ENCODE measurements around the gene SIL1.
A peak's percentile ranks its signal among the peaks of the same experiment; 100 is the strongest.
"Not testable (repeated sequence)": the region's sequence is repeated elsewhere in the genome, so short reads cannot be mapped to it uniquely, and the experiment has no call there.

The SIL1 gene

GRCh38 chr5:139205124-139205523, 7.0 kb upstream of the SIL1 start:
- DNase-seq: no peak
- intact Hi-C loops (cut with DNase I): no loop called here

- DNase-seq: peak in 1 of 10 donors; percentile 44
- intact Hi-C loops (cut with DNase I): no loop called here
These were observed 6.0 kb upstream of the SIL1 start for GRCh38 chr5:139204196-139204595.

- DNase-seq: no peak
- intact Hi-C loops (cut with DNase I): loop anchor here (5.0 to 10.0 kb wide), 2 partner anchors 65 to 327 kb away; no protein-coding TSS in a partner anchor
These were observed 1.2 kb upstream of the SIL1 start for GRCh38 chr5:139199321-139199720.

GRCh38 chr5:139196296-139196956, 1.7 kb downstream of the SIL1 start:
- intact Hi-C loops (cut with DNase I): loop anchor here (5.0 to 10.0 kb wide), 2 partner anchors 62 to 324 kb away; no protein-coding TSS in a partner anchor
- no peak for DNase-seq

- DNase-seq: no peak
- intact Hi-C loops (cut with DNase I): loop anchor here (10.0 kb wide), 1 partner anchor 60 kb away; no protein-coding TSS in a partner anchor
These were observed 3.7 kb downstream of the SIL1 start for GRCh38 chr5:139194486-139194885.

- no peak for DNase-seq
- intact Hi-C loops (cut with DNase I): loop anchor here (10.0 kb wide), 1 partner anchor 59 kb away; no protein-coding TSS in a partner anchor
These were observed 4.2 kb downstream of the SIL1 start for GRCh38 chr5:139193928-139194327.

GRCh38 chr5:139192906-139193305, 5.3 kb downstream of the SIL1 start:
- intact Hi-C loops (cut with DNase I): loop anchor here (10.0 kb wide), 1 partner anchor 58 kb away; no protein-coding TSS in a partner anchor
- DNase-seq: not testable (repeated sequence)

GRCh38 chr5:139191954-139192353, 6.2 kb downstream of the SIL1 start:
- not testable (repeated sequence) for DNase-seq
- intact Hi-C loops (cut with DNase I): loop anchor here (10.0 kb wide), 1 partner anchor 57 kb away; no protein-coding TSS in a partner anchor

GRCh38 chr5:139190125-139190524, 8.0 kb downstream of the SIL1 start:
- intact Hi-C loops (cut with DNase I): loop anchor here (10.0 kb wide), 1 partner anchor 55 kb away; no protein-coding TSS in a partner anchor

GRCh38 chr5:139188558-139189270, 9.5 kb downstream of the SIL1 start:
- intact Hi-C loops (cut with DNase I): no loop called here
- no peak for DNase-seq

More at GRCh38 chr5:139190125-139190524, 8.0 kb downstream of the SIL1 start:
- DNase-seq: no peak

- intact Hi-C loops (cut with DNase I): no loop called here
- peak in 1 of 10 donors; percentile 21 for DNase-seq
These were observed 11.3 kb downstream of the SIL1 start for GRCh38 chr5:139186752-139187326.

- intact Hi-C loops (cut with DNase I): no loop called here
- no peak for DNase-seq
These were observed 11.9 kb downstream of the SIL1 start for GRCh38 chr5:139186261-139186660.

- DNase-seq: no peak
- intact Hi-C loops (cut with DNase I): no loop called here
These were observed 12.6 kb downstream of the SIL1 start for GRCh38 chr5:139185589-139185988.

GRCh38 chr5:139183502-139183901, 14.7 kb downstream of the SIL1 start:
- DNase-seq: no peak

GRCh38 chr5:139182528-139183296, 15.5 kb downstream of the SIL1 start:
- intact Hi-C loops (cut with DNase I): no loop called here

More at GRCh38 chr5:139183502-139183901, 14.7 kb downstream of the SIL1 start:
- intact Hi-C loops (cut with DNase I): no loop called here

GRCh38 chr5:139181835-139182452, 16.2 kb downstream of the SIL1 start:
- intact Hi-C loops (cut with DNase I): no loop called here
- DNase-seq: no peak

More at GRCh38 chr5:139182528-139183296, 15.5 kb downstream of the SIL1 start:
- DNase-seq: no peak

GRCh38 chr5:139181322-139181730, 16.8 kb downstream of the SIL1 start:
- intact Hi-C loops (cut with DNase I): no loop called here
- no peak for DNase-seq

- intact Hi-C loops (cut with DNase I): no loop called here
- DNase-seq: no peak
These were observed 17.3 kb downstream of the SIL1 start for GRCh38 chr5:139180850-139181249.

- DNase-seq; intact Hi-C loops (cut with DNase I): not testable (repeated sequence)
These were observed 18.2 kb downstream of the SIL1 start for GRCh38 chr5:139179778-139180513.
